DMS 273 (cell line): Measurements from ENCODE around the gene ELOVL2.
A peak's percentile ranks its signal among the peaks of the same experiment; 100 is the strongest.
"Not testable (repeated sequence)": the region's sequence is repeated elsewhere in the genome, so short reads cannot be mapped to it uniquely, and the experiment has no call there.

ENCODE experiments used
- DNase-seq: peaks from one replicate; lab custom pipeline; 2025; ENCODE audit not compliant: unreplicated experiment; lab: John Stamatoyannopoulos, UW

Gene ELOVL2

GRCh38 chr6:11023032-11023431 lies 21.1 kb downstream of the ELOVL2 start:
- no peak for DNase-seq

- no peak for DNase-seq
These were observed 22.4 kb downstream of the ELOVL2 start for GRCh38 chr6:11021714-11022113.

DNA sequence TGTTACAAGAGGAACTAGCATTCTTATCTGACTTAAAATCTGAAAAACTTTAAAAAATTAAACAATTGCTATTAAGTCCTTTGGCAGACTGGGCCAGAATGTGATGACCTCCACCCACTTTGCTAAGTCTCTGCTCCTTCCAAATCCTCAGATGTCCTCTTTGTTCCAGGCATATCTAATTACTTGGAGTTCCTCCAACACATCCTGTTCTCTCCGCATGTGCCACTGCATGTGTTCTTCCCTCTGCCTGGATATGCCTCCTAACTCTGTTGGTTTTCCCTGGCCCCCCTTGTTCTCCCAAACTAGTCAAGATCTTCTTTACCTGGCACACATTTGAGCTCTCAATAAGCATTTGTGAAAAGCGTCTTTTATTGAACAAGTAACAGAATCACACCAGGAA lies 23.1 kb downstream of the ELOVL2 start:
- DNase-seq, result peak; percentile 60

DNA sequence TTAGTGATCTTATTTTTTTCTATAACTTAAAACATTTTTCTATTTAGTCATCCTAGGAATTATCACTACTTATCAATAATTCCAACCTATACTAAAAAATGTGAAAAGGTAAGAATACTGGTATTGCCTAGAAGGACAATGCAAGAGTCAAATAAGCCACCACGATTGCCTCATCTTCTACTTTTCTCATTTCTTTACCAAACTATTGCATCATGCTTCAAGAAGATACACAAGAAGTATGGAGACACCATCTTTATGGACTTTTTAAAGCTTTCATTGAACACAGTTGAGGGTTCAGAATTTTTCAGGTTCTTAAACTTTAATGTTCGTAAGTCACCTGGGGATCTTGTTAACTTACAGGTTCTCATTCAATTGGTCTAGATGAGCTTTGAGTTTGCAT lies 25.9 kb downstream of the ELOVL2 start:
- DNase-seq, result no peak

DNA sequence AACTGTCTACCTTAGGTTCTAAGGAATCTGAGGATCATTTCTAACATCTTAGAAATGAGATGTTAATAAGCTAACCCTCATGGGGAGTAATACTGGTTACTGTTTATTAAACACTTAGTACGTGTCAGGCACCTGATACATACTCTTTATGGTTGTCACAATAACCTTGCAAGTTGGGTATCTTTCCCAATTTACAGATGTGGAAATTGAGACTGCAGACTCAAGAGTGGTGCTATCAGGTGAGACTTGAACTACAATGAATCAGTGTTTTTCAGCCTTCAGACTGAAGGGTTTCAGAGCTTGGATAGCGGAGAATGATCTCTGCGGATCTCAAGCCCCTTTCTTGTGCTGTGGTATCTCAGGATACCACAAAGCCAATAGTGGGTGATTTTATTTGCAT lies 27.0 kb downstream of the ELOVL2 start:
- no peak for DNase-seq

GRCh38 chr6:11016452-11016851 lies 27.7 kb downstream of the ELOVL2 start:
- DNase-seq, result no peak

- DNase-seq, result no peak
These were observed 29.0 kb downstream of the ELOVL2 start for GRCh38 chr6:11015102-11015501.

DNA sequence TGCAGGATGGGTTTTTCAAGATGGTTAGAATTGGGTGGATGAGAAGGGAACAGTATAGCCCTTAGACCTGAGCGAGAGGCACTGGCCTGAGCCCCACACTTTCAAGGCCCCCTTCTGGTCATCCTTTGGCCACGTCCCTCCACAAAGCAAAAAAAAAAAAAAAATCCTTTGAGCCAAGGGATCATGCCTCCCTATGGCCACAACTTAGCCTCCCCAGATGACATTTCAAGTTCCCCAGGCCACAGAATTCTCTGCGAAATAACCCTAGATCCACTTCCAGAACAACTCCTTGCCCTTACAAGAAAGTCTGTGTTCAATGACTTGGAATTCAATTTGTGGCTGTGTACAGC lies 30.4 kb downstream of the ELOVL2 start:
- DNase-seq, result no peak

DNA sequence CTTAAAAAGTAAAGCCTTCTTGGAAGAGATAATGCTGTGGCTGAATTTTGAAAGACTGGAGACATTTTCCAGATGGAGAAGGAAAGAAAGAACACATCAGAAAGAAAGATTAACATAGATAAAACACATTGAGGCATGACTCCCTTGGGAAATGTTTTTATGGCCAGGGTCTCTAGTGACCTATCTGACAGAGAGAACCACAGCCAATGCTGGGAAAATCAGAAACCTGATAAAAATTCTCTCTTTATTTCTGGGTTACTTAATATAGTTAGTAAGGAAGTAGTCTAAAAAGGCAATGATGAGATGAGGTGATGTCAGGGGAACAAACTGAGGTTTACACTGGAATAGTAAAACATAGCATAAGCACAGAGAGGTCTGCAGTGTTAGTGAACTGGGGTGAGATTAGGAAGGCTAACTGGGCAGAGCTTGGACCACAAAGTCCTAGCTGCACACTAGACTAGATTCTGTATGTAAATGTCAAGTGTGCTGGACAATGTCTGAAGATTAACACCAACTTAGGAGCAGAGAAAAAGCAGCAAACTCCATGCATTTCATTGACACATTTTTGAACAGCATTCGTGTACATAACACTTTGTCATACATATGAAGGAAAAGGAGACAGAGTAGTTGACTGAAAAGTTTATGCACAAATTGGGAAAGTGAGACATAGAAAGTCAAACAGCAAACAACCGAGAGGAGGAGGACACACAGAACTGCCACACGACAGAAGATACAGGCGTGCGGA lies 31.0 kb downstream of the ELOVL2 start:
- no peak for DNase-seq

GRCh38 chr6:11012295-11012754 lies 31.8 kb downstream of the ELOVL2 start:
- DNase-seq, result no peak

DNA sequence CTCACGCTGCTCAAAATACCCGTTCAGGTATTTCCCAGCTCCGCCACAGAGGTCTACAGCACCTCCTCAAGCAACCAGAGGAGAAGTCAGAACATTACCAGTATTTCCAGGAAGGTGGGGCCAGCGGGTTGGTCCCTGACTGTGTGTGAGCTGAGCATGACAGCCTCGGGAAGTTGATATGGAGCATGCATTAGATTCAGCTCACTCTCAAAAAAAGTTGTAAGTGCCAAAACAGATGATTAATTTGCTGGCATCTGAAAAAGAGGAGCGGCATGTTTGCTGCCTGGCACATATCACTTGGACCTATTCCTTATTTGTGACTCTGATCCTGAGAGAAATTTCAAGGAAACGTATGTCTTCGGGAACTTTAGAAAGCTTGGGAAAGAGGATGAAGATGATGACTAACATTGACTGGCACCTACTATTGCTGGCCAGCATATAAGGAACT lies 32.3 kb downstream of the ELOVL2 start:
- no peak for DNase-seq

DNA sequence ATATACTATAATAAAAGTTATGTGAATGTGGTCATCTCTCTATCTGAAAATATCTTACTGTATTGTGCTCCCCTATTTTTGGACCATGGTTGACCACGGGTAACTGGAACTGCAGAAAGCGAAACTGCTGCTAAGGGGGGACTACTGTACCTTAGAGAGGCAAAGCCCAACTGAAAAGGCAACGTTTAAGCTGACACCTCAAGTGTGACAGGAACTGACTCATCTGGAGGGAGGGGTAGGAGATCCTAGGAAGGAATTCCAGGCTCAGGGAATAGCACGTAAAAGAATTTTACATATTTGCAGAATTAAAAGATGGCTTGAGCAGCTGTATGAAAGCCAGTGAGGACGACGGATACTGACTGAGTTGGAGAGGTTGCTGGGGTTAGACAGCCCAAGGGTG lies 34.8 kb downstream of the ELOVL2 start:
- DNase-seq, result no peak

DNA sequence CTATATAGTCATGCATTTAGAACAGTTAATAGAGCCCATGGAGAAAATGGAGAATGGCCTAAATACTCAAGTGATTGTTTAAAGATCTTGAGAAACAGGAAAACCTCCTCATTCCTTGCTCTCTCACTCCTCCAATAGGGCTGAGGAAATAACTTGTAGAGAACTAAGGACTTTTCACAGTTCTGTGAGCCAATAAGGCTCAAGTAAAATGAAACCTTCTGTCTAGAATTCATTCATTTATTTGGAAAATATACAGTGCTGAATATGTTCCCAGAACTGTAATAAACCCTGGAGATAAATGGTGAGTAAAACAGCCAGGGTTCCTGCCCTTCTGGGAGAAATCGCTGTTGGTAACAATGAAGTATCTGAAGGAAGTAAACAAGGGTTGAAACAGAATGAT lies 35.3 kb downstream of the ELOVL2 start:
- DNase-seq, result no peak

DNA sequence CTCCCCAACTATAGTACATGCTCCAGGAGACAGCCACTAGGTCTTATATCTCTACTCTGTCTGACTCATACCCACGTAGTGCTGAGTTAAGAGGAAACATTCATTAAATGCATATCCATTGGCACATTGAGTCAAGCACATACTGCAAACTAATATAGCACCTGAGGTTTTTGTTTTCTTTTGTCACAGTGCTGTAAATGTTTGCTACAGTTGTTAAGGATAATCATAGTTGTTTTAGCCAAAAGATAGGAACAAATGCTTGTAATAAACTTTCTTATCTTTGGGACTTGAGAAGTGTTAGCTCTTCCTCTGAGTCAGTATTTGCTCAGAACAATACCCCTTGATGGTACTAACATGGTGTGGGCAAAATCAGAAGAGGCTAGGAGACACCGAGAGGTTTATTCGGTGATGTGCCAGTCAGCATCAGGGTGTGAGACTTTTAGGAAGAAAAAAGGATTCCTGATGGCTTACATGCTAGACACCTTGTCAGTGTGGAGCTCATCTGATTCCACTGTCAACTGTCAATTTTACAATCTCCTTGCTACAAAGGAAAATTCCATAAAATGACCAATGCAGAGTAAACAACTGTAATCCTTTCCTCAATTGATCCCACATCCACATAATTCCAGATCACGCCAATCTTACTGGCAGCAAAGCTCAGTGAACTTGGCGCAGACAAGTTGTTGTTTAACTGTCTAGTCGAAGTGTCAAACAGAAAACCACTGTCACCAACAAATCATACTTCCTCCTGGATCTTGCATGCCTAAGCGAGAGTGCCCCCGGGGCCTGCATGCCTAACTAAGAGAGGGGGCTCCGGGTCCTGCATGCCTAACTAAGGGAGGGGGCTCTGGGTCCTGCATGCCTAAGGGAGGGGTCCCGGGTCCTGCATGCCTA lies 36.1 kb downstream of the ELOVL2 start:
- no peak for DNase-seq

GRCh38 chr6:11006061-11006460 lies 38.0 kb downstream of the ELOVL2 start:
- DNase-seq, result no peak

DNA sequence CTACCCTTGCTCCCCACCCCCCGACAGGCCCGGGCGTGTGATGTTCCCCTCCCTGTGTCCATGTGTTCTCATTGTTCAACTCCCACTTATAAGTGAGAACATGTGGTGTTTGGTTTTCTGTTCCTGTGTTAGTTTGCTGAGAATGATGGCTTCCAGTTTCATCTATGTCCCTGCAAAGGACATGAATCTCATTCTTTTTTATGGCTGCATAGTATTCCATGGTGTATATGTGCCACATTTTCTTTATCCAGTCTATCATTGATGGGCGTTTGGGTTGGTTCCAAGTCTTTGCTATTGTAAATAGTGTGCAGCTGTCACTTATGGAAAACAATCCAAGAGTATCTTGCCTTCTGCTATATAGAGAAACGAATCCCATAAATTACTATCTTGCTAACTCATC lies 40.8 kb downstream of the ELOVL2 start:
- DNase-seq, result not testable (repeated sequence)

DNA sequence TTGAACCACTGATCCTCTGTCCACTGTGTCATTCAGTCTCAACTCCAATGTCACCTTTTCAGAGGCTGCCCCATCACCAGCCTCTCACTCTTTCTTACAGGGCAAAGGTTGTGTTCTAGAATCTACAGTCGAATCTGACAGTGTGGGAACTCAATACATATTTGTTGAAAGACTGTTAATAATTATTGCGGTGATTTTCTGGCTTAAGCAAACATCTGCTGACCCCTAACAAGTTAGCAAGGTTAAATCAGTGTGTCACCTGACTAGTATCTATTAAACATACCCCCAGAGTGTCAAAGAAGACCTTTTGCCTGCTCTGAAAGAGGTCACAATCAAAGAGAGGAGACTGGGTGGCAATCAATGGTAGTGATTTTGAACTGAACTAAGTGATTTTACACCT lies 41.9 kb downstream of the ELOVL2 start:
- DNase-seq, result no peak

GRCh38 chr6:10999994-11000393 lies 44.1 kb downstream of the ELOVL2 start:
- DNase-seq, result no peak

- DNase-seq, result no peak
These were observed 48.9 kb downstream of the ELOVL2 start for GRCh38 chr6:10995114-10995707.

GRCh38 chr6:10993896-10994295 lies 50.2 kb downstream of the ELOVL2 start:
- no peak for DNase-seq

DNA sequence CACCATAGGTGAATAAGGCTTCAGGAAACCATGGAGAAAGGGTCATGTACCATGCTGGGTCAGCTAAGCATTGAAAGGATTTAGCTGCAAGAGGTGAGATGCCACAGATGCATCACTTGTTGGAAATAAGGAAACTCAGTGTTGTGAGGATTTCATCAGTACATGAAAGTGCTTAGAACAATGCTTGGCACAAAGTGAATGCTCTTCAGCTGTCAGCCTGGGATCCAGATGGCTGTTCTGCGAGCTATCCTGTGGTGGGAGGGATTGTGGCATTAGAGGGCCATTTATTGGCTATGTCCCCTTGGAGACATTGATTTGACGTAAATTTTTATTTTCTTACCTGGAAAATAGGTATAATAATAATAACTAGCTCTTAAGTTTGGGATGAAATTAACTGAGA lies 53.0 kb downstream of the ELOVL2 start:
- no peak for DNase-seq

DNA sequence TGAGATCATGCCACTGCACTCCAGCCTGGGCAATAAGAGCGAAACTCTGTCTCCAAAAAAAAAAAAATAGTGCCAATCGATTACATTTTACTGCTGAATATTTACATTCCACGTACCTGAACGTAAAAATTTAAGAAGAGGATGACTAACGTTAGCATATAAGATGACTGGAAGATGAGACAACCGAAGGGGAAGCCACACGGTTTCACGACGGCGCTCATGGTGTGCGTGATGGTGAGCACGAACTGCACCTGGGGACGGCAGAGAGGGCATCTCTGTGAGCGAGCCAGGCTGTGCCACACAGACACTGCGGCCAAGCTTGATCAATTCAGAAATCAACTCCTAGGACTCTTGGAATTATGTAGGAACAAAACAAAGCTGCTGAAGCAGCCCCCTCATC lies 54.5 kb downstream of the ELOVL2 start:
- no peak for DNase-seq
